ENCODE measurements around the gene CARD11.

The CARD11 gene

GRCh38 chr7:2878306-2878705 is 165.4 kb downstream of the CARD11 start:
- DNase-seq (ENCODE audit: low spot score in 2 of 2) = no peak
- in situ Hi-C loops (cut with MboI; ENCODE audit: low sequenced_read_pairs) = no loop called here
- Histone ChIP-seq H3K9me3 (no peaks in the 10 kb centered on the region), H3K4me3 (no peak overlapping the region), H3K27me3 (ENCODE audit: low read depth) (no peaks in the 10 kb centered on the region), H3K36me3 (replicated peaks) (no peaks in the 10 kb centered on the region), H3K4me1 (no peaks in the 10 kb centered on the region)

DNA sequence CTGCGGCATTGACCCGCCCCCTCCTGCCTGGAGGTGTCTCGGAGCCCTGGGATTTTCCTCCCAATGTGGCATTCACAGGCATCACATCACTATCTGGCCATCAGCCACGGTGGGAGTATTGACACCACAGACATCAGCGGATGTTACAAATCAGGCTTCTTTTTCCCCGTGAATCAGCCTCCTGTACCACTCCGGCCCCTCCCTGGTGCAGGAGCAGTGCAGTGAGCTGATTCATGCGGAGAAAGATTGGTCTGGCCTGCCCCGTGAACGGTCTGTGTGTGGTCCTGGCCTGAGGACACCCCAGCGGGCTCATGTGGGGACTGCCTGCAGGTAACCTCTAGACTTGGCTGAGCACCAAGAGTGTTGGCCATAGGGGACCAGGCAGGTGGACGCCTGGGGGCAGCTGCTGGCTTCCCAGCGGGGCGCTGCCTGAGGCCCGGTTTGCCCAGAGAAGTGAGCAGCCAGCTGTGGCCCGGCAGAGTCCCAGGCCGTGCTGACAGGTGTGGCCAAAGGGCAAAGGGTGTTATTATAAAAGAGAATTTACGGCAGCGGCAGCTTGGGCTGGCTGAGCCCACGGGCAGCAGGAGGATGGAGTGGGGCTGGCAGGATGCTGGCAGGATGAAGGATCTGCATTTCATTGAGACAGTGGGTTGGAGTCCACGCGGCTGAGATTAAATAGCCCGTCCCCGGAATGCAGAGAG is 167.5 kb downstream of the CARD11 start:
- no peak for DNase-seq (ENCODE audit: low spot score in 2 of 2)
- H3K4me3 ChIP-seq = no peak overlapping the region
- no peaks in the 10 kb centered on the region for H3K4me1 ChIP-seq
- no peaks in the 10 kb centered on the region for H3K36me3 ChIP-seq (replicated peaks)
- H3K27me3 ChIP-seq (ENCODE audit: low read depth) = no peaks in the 10 kb centered on the region
- no peaks in the 10 kb centered on the region for H3K9me3 ChIP-seq
- in situ Hi-C loops (cut with MboI; ENCODE audit: low sequenced_read_pairs) = no loop called here

DNA sequence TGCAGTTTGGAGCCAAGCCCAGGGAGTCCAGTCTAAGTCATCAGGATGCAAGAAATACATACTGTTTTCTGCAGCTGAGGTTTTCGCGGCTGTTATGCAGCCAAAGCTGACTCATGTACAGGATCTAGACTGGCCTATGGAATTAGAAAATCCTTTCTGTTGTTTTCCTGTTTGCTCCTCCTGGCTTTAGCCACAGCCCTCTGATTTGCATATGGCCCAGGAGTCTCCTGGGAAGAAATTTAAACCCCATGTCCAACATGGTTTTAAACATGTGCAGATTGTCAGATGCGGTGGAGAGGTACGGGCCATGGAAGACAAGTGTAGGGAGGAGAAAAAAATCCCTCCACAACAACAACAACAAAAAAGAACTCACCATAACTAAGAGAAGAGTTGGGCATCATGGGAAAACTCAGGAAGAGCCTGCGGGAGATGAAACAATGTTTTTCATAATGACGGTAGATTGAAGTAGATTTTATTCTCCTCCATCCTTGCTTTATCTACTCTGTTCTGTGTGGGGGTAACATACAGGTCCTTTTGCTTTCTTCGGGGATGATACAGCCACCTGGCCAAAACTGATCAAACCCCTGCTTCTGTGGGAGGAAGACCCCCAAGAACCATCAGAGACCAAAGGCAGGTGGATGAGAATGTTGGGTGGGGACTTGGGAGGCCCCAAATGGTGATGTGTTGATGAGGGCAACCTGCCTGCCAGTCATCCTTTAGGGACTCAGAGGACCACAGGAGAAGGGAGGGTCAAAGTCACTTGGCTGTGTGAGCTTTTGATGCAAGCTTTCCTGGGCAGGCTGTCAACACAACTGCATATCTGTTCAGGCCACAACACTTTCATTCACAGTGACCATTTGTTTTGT is 169.7 kb downstream of the CARD11 start:
- Histone ChIP-seq H3K4me1 (no peaks in the 10 kb centered on the region), H3K9me3 (no peaks in the 10 kb centered on the region), H3K36me3 (replicated peaks) (no peaks in the 10 kb centered on the region), H3K4me3 (no peak overlapping the region), H3K27me3 (ENCODE audit: low read depth) (no peaks in the 10 kb centered on the region)
- in situ Hi-C loops (cut with MboI; ENCODE audit: low sequenced_read_pairs) = no loop called here
- DNase-seq (ENCODE audit: low spot score in 2 of 2) = peak; percentile 40 to 65

DNA sequence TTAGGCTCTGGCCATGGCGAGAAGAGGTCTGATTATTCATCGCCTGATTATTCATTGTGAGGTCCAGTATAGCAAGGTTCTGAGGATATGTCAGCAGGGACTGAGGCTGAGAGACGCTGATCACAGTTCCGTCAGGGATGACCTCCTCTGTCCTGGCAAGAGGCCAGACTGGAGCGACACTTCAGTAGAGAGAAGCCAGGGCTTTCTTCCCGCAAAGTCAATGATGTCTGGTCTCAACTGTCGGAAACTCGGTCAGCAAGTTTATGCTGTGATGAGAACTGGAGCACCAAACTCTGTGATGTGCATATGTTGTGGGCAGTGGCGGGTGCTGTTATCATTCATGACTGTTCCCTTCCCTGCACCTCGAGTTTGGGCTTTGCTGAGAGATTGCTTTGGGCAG is 170.5 kb downstream of the CARD11 start:
- DNase-seq (ENCODE audit: low spot score in 2 of 2) = no peak
- no peaks in the 10 kb centered on the region for H3K27me3 ChIP-seq (ENCODE audit: low read depth)
- no peaks in the 10 kb centered on the region for H3K36me3 ChIP-seq (replicated peaks)
- H3K9me3 ChIP-seq = no peaks in the 10 kb centered on the region
- no peak overlapping the region for H3K4me3 ChIP-seq
- in situ Hi-C loops (cut with MboI; ENCODE audit: low sequenced_read_pairs) = no loop called here
- no peaks in the 10 kb centered on the region for H3K4me1 ChIP-seq

GRCh38 chr7:2872296-2872874 is 171.3 kb downstream of the CARD11 start:
- Histone ChIP-seq H3K9me3 (no peaks in the 10 kb centered on the region), H3K4me1 (no peaks in the 10 kb centered on the region), H3K36me3 (replicated peaks) (no peaks in the 10 kb centered on the region), H3K4me3 (no peak overlapping the region), H3K27me3 (ENCODE audit: low read depth) (no peaks in the 10 kb centered on the region)
- no peak for DNase-seq (ENCODE audit: low spot score in 2 of 2)
- in situ Hi-C loops (cut with MboI; ENCODE audit: low sequenced_read_pairs) = no loop called here

- H3K4me3 ChIP-seq = no peak overlapping the region
- H3K36me3 ChIP-seq (replicated peaks) = no peaks in the 10 kb centered on the region
- no peaks in the 10 kb centered on the region for H3K27me3 ChIP-seq (ENCODE audit: low read depth)
- no peaks in the 10 kb centered on the region for H3K9me3 ChIP-seq
- no peak for DNase-seq (ENCODE audit: low spot score in 2 of 2)
- no peaks in the 10 kb centered on the region for H3K4me1 ChIP-seq
- in situ Hi-C loops (cut with MboI; ENCODE audit: low sequenced_read_pairs) = no loop called here
Measured at GRCh38 chr7:2870471-2870931, 173.2 kb downstream of the CARD11 start.

- DNase-seq (ENCODE audit: low spot score in 2 of 2) = no peak
- no peaks in the 10 kb centered on the region for H3K4me1 ChIP-seq
- H3K27me3 ChIP-seq (ENCODE audit: low read depth) = no peaks in the 10 kb centered on the region
- no peaks in the 10 kb centered on the region for H3K36me3 ChIP-seq (replicated peaks)
- H3K4me3 ChIP-seq = no peak overlapping the region
- H3K9me3 ChIP-seq = no peaks in the 10 kb centered on the region
- in situ Hi-C loops (cut with MboI; ENCODE audit: low sequenced_read_pairs) = no loop called here
Measured at GRCh38 chr7:2869981-2870380, 173.7 kb downstream of the CARD11 start.

DNA sequence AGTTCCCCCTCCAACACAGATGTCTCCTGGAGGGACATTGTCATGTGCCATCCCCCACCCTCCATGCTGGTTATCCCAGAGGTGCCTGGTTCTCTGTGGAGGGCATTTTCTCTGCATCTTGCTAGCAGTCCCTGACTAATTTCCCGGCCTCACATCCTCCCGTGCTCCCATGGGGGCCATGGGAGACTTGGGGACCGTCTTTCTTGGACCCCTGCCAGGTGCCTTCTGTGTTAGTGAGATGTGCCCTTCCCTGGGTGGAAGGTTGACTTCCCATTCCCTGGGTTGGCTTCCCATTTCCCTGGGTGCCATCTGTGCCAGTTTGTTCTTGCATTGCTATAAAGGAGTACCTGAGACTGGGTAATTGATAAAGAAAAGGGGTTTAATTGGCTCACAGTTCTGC is 177.1 kb downstream of the CARD11 start:
- Histone ChIP-seq H3K27me3 (ENCODE audit: low read depth) (no peaks in the 10 kb centered on the region), H3K36me3 (replicated peaks) (no peaks in the 10 kb centered on the region), H3K4me3 (no peak overlapping the region), H3K9me3 (no peaks in the 10 kb centered on the region), H3K4me1 (no peaks in the 10 kb centered on the region)
- no peak for DNase-seq (ENCODE audit: low spot score in 2 of 2)
- in situ Hi-C loops (cut with MboI; ENCODE audit: low sequenced_read_pairs) = no loop called here

GRCh38 chr7:2864999-2865670 is 178.5 kb downstream of the CARD11 start:
- no peaks in the 10 kb centered on the region for H3K27me3 ChIP-seq (ENCODE audit: low read depth)
- H3K4me3 ChIP-seq = no peak overlapping the region
- no peaks in the 10 kb centered on the region for H3K9me3 ChIP-seq
- H3K36me3 ChIP-seq (replicated peaks) = no peaks in the 10 kb centered on the region
- in situ Hi-C loops (cut with MboI; ENCODE audit: low sequenced_read_pairs) = no loop called here
- H3K4me1 ChIP-seq = no peaks in the 10 kb centered on the region; the same call in 1 of the 2 replicates
- DNase-seq (ENCODE audit: low spot score in 2 of 2) = peak; percentile 28 to 80

DNA sequence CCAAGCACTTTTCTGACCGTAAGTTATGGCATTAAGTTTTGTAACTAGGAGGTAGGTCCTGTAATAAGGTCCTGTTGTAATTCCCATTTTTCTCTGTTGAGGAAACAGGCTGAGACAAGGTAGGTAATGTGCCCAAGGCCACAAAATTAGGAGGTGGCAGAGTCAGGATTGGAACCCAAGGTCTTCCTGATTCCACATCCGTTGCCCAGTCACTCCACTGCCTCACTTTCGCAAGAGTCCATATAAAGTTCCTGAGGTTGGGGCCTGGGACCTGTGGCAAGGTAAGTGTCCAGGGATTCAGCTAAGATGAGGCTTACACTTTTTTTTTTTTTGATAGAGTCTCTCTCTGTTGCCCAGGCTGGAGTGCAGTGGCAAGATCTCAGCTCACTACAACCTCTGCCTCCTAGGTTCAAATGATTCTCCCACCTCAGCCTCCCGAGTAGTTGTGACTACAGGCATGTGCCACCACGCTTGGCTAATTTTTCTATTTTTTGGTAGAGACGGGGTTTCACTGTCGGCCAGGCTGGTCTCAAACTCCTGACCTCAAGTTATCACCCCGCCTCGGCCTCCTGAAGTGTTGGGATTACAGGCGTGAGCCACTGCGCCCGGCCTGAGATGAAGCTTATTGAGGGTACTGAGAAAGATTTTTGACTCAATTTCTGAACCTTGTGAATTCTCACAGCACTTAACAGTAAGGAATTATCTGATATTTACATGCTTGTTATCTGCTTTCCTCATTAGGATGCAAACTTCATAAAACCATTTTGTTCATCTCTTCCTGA is 179.3 kb downstream of the CARD11 start:
- DNase-seq (ENCODE audit: low spot score in 2 of 2) = no peak
- in situ Hi-C loops (cut with MboI; ENCODE audit: low sequenced_read_pairs) = no loop called here

DNA sequence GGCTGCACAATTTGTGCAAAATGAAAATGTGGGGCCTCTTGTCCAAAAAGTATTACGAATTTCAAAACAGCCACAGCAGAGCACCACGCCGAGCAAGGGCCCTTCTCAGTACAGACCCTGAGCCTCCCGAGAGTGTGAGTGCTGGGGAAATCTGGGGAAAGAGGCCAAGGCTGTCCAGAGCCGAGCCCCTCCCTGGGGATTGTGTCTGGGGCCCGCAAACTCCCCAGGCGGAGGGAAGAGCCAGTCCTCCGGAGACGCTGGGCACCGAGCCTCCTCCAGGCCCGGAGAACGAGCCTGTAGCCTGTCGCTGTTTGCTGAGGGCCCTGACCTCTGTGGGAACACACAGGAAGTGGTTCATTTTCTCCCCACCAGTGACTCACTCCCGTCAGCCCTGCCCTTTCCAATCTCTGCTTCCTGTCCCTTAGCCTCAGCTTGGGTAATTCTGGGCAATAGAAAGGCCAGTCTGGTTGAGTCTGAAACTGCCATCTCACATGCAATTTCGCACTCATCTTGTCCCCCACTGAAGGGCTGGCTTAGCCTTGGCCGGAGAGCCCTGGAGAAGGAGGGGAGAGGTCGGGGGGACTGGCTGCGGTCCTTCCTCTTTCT is 180.1 kb downstream of the CARD11 start:
- H3K27me3 ChIP-seq (ENCODE audit: low read depth) = no peaks in the 10 kb centered on the region
- no peak overlapping the region for H3K4me3 ChIP-seq
- H3K4me1 ChIP-seq = no peaks in the 10 kb centered on the region; the same call in 1 of the 2 replicates
- in situ Hi-C loops (cut with MboI; ENCODE audit: low sequenced_read_pairs) = no loop called here
- H3K9me3 ChIP-seq = no peaks in the 10 kb centered on the region
- DNase-seq (ENCODE audit: low spot score in 2 of 2) = no peak
- H3K36me3 ChIP-seq (replicated peaks) = no peaks in the 10 kb centered on the region

More for the DNA sequence above, 179.3 kb downstream of the CARD11 start:
- no peaks in the 10 kb centered on the region for H3K27me3 ChIP-seq (ENCODE audit: low read depth)
- H3K4me3 ChIP-seq = no peak overlapping the region
- H3K4me1 ChIP-seq = no peaks in the 10 kb centered on the region; the same call in 1 of the 2 replicates
- H3K9me3 ChIP-seq = no peaks in the 10 kb centered on the region
- H3K36me3 ChIP-seq (replicated peaks) = no peaks in the 10 kb centered on the region

GRCh38 chr7:2862831-2863361 is 180.8 kb downstream of the CARD11 start:
- Histone ChIP-seq H3K9me3 (no peaks in the 10 kb centered on the region), H3K36me3 (replicated peaks) (no peaks in the 10 kb centered on the region), H3K27me3 (ENCODE audit: low read depth) (no peaks in the 10 kb centered on the region), H3K4me1 (no peaks in the 10 kb centered on the region; the same call in 1 of the 2 replicates), H3K4me3 (no peak overlapping the region)
- no peak for DNase-seq (ENCODE audit: low spot score in 2 of 2)
- in situ Hi-C loops (cut with MboI; ENCODE audit: low sequenced_read_pairs) = no loop called here

All from HAP-1 (cell line).